GM23248 (cell line): Measurements from ENCODE around the gene MT1A.

Experiments
- EZH2 ChIP-seq: fragments of 200-600 bp; sonication (generic); IDR thresholded peaks from 2 replicates; pipeline ENCODE4 v1.6.1; 2018; ENCODE audit warnings: antibody characterized with exemption, mild to moderate bottlenecking; ENCODE audit not compliant: insufficient read depth, poor library complexity, severe bottlenecking
- EZH2phosphoT487 ChIP-seq: fragments of 200-600 bp; sonication (generic); IDR thresholded peaks from 2 replicates; pipeline ENCODE4 v1.6.1; 2018; ENCODE audit warnings: antibody characterized with exemption, moderate library complexity, mild to moderate bottlenecking, low read depth; ENCODE audit not compliant: insufficient read depth

DNA sequence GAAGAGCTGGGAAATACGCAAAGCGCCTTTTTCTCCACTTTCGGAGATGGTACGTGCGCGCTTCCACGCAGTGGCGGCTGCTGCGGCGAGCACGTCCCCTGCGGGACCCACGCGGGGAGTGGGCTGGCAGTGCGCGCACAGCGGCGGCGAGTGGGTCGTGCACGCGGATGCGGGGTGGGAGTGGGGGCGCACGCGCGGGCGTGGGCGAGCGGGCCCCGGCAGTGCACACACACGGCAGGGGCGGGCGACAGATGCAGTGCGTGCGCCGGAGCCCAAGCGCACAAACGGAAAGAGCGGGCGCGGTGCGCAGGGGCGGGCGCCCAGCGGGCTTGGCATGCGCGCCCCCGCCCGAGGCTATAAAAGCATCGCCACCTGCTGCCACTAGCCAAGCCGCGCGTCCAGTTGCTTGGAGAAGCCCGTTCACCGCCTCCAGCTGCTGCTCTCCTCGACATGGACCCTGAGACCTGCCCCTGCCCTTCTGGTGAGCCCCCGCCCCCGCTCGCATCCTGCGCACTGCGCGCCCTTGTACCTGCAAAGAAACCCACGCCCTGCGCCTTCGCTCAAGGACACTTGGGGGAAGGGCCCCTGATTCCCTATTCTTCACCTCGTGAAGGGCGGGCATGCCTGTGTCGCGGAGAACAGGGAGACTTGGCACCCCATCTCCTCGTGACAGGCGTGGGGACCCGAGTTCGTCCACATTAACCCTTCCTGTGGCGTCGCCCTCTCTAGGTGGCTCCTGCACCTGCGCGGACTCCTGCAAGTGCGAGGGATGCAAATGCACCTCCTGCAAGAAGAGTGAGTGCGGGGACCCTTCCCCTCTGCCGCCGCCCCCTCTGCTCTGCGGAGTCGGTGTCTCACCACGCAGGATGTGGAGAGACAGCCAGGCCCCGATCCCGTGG, 49.1 kb upstream of the MT1A start, which contains the start of gene MT3:
- TF ChIP-seq EZH2 = no peak
- TF ChIP-seq EZH2phosphoT487 = no peak; the same call in 1 of the 2 replicates
